OCI-LY1 (cell line): ENCODE data around the gene DTHD1.
A peak's percentile ranks its signal among the peaks of the same experiment; 100 is the strongest.

ENCODE experiments used
- H2AFZ ChIP-seq: fragments of 200-600 bp; sonication (generic), shearing (Covaris generic); 2 replicates; pipeline ENCODE4 v1.6.0; 2014; ENCODE audit warnings: antibody characterized with exemption, mild to moderate bottlenecking, low read length
- H3F3A ChIP-seq: fragments of 200-600 bp; sonication (generic), shearing (Covaris generic); 2 replicates; pipeline ENCODE4 v1.6.0; 2014; ENCODE audit warnings: mild to moderate bottlenecking, antibody characterized with exemption, low read length, moderate library complexity; ENCODE audit not compliant: insufficient read depth
- H3K27ac ChIP-seq: fragments of 200-600 bp; sonication (generic); 2 replicates; pipeline ENCODE4 v1.5.1; 2014; ENCODE audit warnings: low read length, mixed run types, mild to moderate bottlenecking, low read depth; ENCODE audit not compliant: poor library complexity, severe bottlenecking
- H3K27me3 ChIP-seq: fragments of 200-600 bp; sonication (generic); 2 replicates; pipeline ENCODE4 v1.6.0; 2014; ENCODE audit warnings: antibody characterized with exemption, mild to moderate bottlenecking, low read length, moderate library complexity; ENCODE audit not compliant: insufficient read depth
- H3K36me3 ChIP-seq: fragments of 200-600 bp; sonication (generic); 2 replicates; pipeline ENCODE4 v1.6.1; 2014; ENCODE audit warnings: mild to moderate bottlenecking, antibody characterized with exemption, low read length, moderate library complexity, mixed read lengths; ENCODE audit not compliant: insufficient read depth
- H3K4me1 ChIP-seq: fragments of 200-600 bp; sonication (generic); 2 replicates; pipeline ENCODE4 v1.5.1; 2014; ENCODE audit warnings: mild to moderate bottlenecking, low read length, moderate library complexity; ENCODE audit not compliant: insufficient read depth, severe bottlenecking
- H3K4me2 ChIP-seq: fragments of 200-600 bp; sonication (generic), shearing (Covaris generic); 2 replicates; pipeline ENCODE4 v1.6.1; 2014; ENCODE audit warnings: low read length
- H3K4me3 ChIP-seq: fragments of 200-600 bp; sonication (generic); 2 replicates; pipeline ENCODE4 v1.5.1; 2014; ENCODE audit warnings: low read length, low read depth, mild to moderate bottlenecking, mixed read lengths; ENCODE audit not compliant: poor library complexity, severe bottlenecking
- H3K79me2 ChIP-seq: fragments of 200-600 bp; shearing (Covaris generic); 2 replicates; pipeline ENCODE4 v1.6.1; 2016; ENCODE audit warnings: mixed run types, low read length, mixed read lengths; ENCODE audit not compliant: insufficient read depth
- H3K9ac ChIP-seq: fragments of 200-600 bp; sonication (generic), shearing (Covaris generic); 2 replicates; pipeline ENCODE4 v1.6.1; 2014; ENCODE audit warnings: mild to moderate bottlenecking, low read length, mixed read lengths
- H3K9me2 ChIP-seq: fragments of 200-600 bp; sonication (generic), shearing (Covaris generic); 2 replicates; pipeline ENCODE4 v1.6.1; 2014; ENCODE audit warnings: low read depth, mild to moderate bottlenecking, low read length, mixed read lengths
- H3K9me3 ChIP-seq: fragments of 200-600 bp; shearing (Covaris generic); 2 replicates; pipeline ENCODE4 v1.6.1; 2014; ENCODE audit warnings: low read length, mixed read lengths
- H4K20me1 ChIP-seq: fragments of 200-600 bp; sonication (generic), shearing (Covaris generic); 2 replicates; pipeline ENCODE4 v1.6.0; 2016; ENCODE audit warnings: mild to moderate bottlenecking, low read length; ENCODE audit not compliant: insufficient read depth
- CTCF ChIP-seq: fragments of 200-600 bp; sonication (generic), shearing (Covaris generic); IDR thresholded peaks from 2 replicates; pipeline ENCODE4 v1.5.1; 2017; ENCODE audit warnings: mild to moderate bottlenecking, antibody characterized with exemption, low read length, moderate library complexity, mixed read lengths
- EZH2 ChIP-seq: fragments of 200-600 bp; sonication (generic), shearing (Covaris generic); IDR thresholded peaks from 2 replicates; pipeline ENCODE4 v1.8.0; 2017; ENCODE audit warnings: borderline replicate concordance, mixed run types, mild to moderate bottlenecking, antibody characterized with exemption, low read length, moderate library complexity, mixed read lengths

Gene DTHD1

GRCh38 chr4:36281384-36282106, at the start of gene DTHD1:
Gene DTHD1, plus strand, starts transcription at chr4:36281616. Its CDS starts 143 bp downstream, at chr4:36281759.
- H2AFZ ChIP-seq: no peak within 1 kb of the TSS
- no peaks in the 10 kb centered on the region for H3K36me3 ChIP-seq
- no peaks in the 10 kb centered on the region for H3K27me3 ChIP-seq
- no peaks in the 10 kb centered on the region for H3K79me2 ChIP-seq
- no peak for TF ChIP-seq EZH2
- no peak for TF ChIP-seq CTCF
- H3K9me2 ChIP-seq: no peaks in the 10 kb centered on the region
- H3K9ac ChIP-seq: no peak within 1 kb of the TSS
- H3K4me3 ChIP-seq: no peak within 1 kb of the TSS
- H3F3A ChIP-seq: no peaks in the 10 kb centered on the region
- H3K9me3 ChIP-seq: no peaks in the 10 kb centered on the region
- H3K4me2 ChIP-seq: no peak within 1 kb of the TSS; the same call in 1 of the 2 replicates
- H3K4me1 ChIP-seq: peaks cover 84% of the 10 kb centered on the region
- H3K27ac ChIP-seq: peak within 1 kb of the TSS; percentile 10
- H4K20me1 ChIP-seq: no peaks in the 10 kb centered on the region

- no peaks in the 10 kb centered on the region for H3K9me2 ChIP-seq
- no peak overlapping the region for H3K9ac ChIP-seq
- peaks cover 54% of the 10 kb centered on the region for H3K36me3 ChIP-seq
- H3K9me3 ChIP-seq: no peaks in the 10 kb centered on the region
- no peak overlapping the region for H3K4me3 ChIP-seq
- H3K4me2 ChIP-seq: no peak overlapping the region
- H2AFZ ChIP-seq: no peak overlapping the region
- peaks cover 92% of the 10 kb centered on the region for H3K79me2 ChIP-seq
- H3K27ac ChIP-seq: no peak overlapping the region
- H3K27me3 ChIP-seq: no peaks in the 10 kb centered on the region
- H3F3A ChIP-seq: no peaks in the 10 kb centered on the region
- no peaks in the 10 kb centered on the region for H4K20me1 ChIP-seq
- H3K4me1 ChIP-seq: peaks cover 26% of the 10 kb centered on the region
- no peak for TF ChIP-seq EZH2
- no peak for TF ChIP-seq CTCF
Observed at GRCh38 chr4:36233567-36234266, 47.7 kb upstream of the DTHD1 start.

GRCh38 chr4:36235306-36235705, 46.1 kb upstream of the DTHD1 start:
- Histone ChIP-seq H3K79me2 (peaks cover 92% of the 10 kb centered on the region), H3F3A (no peaks in the 10 kb centered on the region)

More at GRCh38 chr4:36235306-36235705, 46.1 kb upstream of the DTHD1 start:
- no peak overlapping the region for H3K9ac ChIP-seq
- peaks cover 12% of the 10 kb centered on the region for H3K4me1 ChIP-seq
- H3K4me3 ChIP-seq: no peak overlapping the region
- H3K9me2 ChIP-seq: no peaks in the 10 kb centered on the region
- TF ChIP-seq CTCF: peak; percentile 39; the same call in 1 of the 2 replicates
- no peak for TF ChIP-seq EZH2
- no peak overlapping the region for H3K4me2 ChIP-seq
- no peak overlapping the region for H3K27ac ChIP-seq
- H3K9me3 ChIP-seq: no peaks in the 10 kb centered on the region
- H4K20me1 ChIP-seq: no peaks in the 10 kb centered on the region
- peaks cover 62% of the 10 kb centered on the region for H3K36me3 ChIP-seq
- H2AFZ ChIP-seq: no peak overlapping the region
- no peaks in the 10 kb centered on the region for H3K27me3 ChIP-seq
